Dedifferentiated amniotic fluid mesenchymal stem cell (primary cell): ENCODE measurements around the gene KCNG1.

Experiments used
- DNase-seq: peaks from one replicate; pipeline ENCODE4 v3.0.0-alpha.2; 2016; ENCODE audit errors: extremely low spot score

KCNG1 gene

DNA sequence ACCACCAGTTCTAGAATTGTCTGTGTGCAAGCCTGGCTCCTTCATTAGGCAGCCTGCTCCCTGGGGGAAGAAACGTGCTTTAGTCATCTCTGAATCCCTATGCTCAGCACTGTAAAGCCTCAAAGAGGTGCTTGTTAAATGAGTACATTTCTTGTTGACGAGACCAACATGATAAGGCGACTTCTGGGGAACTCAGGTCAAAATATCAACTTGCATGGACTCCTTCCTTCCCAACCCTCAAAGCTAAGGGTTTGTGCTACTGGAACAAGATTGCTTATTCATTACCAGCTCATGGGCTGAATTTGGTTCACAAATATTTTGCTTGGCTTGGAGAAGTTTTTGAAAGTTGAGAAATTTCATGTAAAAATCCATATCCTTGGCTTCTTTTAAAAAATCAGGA is 10.6 kb downstream of the KCNG1 start:
- DNase-seq = no peak

GRCh38 chr20:51011479-51011878 is 11.4 kb downstream of the KCNG1 start:
- DNase-seq = no peak

DNA sequence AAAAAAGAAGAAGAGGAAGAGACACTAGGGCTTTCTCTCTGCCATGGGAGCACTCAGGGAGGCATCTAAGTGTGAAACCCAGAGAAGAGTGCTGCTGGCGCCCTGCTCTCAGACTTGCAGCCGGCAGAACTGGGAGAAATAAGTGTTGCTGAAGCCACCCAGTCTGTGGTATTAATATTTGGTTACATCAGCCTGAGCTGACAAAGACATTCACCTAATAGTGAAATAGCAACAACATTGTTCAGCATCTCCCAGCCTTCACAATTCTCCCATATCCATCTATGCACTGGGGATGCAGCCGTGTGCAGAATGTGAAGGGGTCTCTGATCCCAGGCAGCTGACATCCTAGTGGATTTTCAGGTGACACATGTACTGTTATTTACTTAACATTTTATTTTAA is 12.0 kb downstream of the KCNG1 start:
- DNase-seq = no peak

- no peak for DNase-seq
These were observed 12.9 kb downstream of the KCNG1 start for GRCh38 chr20:51010043-51010365.

DNA sequence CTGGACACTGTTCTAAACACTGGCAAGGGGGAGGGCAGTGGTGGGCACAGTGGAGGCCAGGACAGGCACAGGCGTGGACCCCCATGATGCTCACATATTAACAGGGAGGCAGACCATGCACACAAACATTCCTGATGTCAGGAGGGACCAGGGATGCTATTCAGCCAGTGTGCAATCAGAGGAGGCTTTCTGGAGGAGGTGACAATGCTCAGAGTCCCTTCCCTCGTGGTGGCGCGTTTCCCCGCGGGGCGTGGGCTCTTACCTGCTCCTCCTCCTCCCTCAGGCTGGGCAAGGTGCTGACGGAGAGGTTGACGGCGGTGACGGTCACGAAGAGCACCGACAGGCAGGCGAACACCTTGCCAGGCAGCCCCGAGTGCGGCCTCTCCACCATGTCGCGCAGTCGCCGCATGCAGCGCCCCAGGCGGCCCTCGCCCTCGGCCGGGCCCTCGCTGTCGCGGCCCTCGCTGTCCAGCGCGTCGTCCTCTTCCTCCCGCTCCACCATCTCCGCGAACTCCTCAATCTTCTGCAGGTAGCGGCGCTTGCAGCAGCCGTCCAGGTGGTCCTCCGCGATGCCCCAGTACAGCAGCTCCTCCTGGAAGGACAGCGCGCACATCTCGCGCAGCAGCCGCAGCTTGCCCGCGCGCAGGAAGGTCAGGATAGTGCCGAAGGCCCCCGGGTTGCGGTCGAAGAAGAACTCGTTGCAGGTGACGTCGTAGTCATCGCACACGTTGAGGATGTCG is 13.4 kb downstream of the KCNG1 start:
- no peak for DNase-seq

- DNase-seq = no peak
These were observed 14.2 kb downstream of the KCNG1 start for GRCh38 chr20:51008718-51009117.

DNA sequence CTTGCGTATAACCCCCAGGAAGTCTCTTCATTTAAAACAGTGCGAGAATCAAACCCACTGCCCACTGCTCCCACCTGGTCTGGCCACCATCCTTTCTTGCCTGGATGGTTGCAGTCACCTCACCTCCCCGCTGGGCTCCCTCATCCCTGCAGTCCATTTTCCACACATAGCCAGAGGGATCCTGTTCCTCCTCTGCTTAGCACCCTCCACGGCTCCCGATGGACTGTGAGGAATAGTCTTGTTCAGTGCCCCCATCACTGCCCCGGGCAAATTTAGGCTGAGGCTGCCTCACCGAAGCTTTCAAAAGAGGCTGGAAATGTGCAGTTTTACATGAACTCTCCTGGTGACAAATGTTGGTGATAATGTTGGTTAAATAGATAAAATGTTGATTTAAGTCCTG is 17.7 kb downstream of the KCNG1 start:
- DNase-seq = no peak

DNA sequence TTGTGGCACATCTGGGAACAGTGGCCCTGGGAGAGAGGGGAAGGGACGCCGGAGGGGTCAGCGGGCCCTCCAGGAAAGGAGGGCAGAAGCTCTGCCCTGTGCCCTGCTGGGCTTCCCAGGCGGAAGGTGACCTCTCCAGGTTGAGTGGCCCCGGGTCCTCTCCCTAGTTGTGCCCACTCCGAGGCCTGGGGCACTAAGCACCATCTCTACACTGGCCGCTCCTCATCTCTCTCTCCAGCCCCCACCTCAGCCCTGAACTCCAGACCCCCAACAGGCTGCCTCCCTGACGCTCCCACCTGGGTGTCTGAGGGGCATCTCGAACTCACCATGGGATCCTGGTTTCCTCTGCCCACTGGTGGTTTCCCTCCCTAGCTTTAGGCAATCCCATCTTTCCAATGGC is 18.1 kb downstream of the KCNG1 start:
- DNase-seq = no peak

- no peak for DNase-seq
These were observed 18.6 kb downstream of the KCNG1 start for GRCh38 chr20:51004305-51004727.

DNA sequence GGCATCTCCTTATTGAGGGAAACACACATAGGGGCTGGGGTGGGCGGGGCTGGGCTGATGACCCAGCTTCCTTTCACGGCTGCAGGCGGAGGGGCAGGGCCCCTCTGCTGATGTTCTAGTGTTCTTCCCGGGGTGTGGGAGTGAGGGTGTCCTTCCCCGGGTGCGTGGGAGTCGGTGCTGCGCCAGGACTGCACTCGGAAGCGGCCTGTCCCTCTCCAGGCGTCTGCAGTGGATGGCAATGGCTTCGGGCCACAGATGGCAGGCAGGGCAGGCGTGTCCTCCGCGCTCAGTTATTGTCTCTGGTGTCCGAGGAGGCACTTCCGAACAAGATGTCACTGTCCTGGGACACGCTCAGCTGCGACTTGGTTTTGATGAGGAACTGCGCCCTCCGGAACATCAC is 19.2 kb downstream of the KCNG1 start:
- no peak for DNase-seq

- DNase-seq = no peak
These were observed 20.3 kb downstream of the KCNG1 start for GRCh38 chr20:51002633-51003032.

GRCh38 chr20:51001430-51002265 is 21.3 kb downstream of the KCNG1 start:
- DNase-seq = no peak

DNA sequence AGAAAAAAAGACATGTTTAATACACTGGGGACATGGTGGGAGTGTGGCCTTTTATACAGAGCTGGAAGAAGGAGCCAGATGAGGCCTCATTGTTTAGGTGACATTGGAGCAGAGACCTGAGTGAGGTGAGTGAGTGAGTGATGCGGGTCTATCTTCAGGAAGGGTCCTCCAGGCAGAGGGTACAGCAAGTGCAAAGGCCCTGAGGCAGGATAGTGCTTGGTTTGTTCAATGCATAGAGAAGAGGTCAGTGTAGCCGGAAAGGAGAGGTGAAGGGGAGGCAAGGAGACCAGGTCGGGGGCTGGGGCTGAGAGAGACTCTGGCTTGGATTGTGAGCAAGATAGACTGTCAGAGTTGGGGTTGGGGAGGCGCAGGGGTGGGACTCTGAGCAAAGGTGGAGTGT is 23.6 kb downstream of the KCNG1 start:
- DNase-seq = no peak

DNA sequence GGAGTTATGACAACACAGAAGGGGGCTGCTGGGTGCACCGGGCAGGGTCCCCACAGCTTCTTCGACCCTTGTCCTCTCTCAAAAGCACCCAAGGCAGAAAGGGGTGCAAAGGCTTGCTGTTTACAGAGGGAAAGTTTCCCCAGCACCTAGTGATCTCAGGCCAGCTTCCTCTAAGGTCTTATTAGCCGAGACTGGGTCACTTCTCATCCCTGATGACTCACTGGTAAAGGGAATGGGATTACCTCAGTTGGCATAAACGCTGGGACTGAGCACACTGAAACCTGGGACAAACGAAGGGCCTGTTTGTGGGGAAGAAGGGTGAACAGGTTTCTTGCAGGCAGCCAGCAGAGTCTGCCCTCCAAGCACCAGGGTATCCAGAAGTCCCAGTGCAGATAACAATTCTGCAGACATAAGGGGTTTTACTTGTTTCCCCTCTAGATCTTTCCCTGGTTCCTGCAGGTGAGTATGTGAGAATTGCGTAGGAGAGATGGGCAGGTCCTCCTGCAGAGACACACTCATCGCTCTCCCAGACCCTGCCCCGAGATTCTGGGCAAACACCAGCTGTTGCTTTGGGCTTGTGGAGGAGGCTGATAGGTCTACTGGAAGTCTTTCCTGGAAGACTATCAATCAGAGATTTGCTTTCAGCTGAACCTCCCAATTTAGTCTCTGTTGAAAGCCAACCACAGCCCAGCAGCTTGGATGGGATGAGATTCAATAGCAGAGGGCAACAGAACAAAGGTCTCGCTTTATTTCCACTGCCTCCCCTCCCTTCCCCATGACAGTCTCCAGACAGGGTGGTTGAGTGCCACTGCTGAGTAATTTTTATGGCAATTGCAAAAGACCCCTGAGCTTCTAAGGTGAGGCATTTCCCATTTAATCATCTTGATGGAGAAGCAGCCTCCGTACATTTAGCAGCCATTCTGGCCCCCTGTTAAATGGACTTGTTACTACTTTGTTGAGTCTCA is 25.7 kb downstream of the KCNG1 start:
- no peak for DNase-seq

DNA sequence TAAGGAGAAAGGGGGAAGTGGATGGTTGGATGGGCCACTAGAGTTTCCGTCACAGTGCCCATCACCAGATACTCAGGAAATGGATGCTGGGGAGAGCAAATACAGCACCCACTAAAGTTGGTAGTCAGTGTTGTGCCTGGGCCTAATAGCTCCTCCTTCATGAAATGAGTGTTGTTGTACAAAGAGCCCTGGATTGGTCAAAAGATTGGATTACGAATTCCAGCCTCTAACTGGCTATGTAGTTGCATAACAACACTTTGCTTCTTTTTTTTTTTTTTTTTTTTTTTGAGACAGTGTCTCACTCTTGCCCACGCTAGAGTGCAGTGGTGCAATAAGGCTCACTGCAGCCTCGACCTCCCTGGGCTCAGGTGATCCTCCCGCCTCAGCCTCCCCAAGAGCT is 27.4 kb downstream of the KCNG1 start:
- no peak for DNase-seq

DNA sequence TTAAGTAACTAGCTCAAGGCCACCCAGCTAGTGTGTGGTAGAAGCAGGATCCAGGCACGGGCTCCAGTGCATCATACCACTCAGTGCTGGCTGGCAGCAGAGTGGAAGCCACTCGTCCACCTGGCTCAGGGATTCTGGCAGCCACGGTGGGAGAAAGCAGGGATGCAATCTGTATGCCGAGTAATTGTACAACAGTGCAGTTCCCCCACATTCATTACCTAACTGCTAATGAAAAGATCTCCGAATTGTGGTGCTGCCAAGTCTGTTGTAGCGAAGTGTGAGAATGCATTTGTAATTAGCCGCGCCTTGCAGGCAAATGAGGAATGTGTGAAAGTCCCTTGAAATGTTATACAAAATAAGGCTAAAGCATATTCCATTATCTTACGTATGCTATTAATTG is 29.0 kb downstream of the KCNG1 start:
- no peak for DNase-seq

DNA sequence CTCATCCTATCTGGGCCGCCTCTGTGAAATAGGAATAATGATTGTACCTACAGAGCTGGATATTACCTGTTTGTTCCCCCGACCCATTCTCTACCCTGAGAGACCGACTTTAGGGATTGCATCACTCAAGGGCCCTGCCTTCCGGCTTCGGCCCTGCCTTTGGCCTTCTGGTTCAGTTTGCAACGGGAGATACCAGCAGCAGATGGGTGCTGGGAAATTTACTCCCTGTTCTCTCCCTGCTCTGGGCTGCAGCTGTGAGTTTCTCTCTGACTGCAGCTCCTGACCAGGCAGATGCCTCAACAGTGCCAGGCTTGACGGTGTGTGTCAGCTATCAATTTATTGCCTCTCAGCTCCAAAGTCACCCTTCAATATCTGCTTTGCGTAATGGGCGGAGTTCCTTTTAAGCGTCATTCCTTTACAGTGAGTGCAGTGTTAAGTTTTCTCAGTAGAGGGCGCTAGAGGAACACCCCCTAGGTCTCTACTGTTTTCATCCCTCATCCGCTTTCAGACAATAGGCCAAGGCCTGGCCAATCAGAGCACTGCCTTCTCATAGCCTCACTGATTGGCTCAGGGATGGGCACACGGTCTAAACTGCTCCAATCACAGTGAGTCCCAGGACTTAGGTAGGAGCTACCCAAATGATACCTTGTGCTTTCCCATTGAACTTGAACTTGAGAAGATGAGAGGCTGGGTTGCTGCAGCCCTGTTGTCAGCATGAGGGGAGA is 30.0 kb downstream of the KCNG1 start:
- peak; percentile 22 for DNase-seq

DNA sequence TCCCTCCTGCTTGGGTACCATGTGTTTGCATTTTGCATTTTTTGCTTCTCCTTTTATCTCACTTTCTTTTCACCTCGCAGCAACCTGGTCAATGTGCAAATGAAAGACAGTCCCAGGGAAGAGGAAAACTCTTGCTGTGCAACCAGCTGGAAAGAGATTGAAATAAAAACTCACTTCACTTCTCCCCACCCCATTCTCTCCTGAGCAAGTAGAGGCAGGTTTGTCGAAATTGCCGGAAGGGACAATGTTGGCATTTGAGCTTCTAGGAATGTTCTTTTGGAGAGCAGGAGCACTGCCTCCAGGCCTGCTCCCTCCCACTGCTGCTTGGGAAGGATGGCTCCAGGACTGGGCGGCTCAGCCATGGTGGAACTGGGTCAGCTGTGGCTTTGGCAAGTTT is 30.6 kb downstream of the KCNG1 start:
- no peak for DNase-seq

DNA sequence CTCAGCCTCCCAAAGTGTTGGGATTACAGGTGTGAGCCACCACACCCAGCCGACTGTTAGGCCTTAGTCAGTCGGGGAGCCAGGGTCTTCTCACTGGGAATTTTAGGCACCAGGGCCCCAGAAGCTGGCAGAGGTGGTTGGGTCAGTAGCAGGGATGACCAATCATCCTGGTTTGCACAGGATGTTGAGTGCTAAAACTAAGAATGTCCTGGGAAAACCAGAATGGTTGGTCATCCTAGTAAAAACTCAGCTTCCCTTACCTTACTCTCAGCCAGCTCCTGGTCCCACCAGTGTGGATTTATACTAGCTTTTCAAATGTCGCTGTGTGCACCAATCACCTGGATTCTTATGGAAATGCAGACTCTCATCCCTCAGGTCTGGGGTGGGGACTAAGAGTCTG is 31.8 kb downstream of the KCNG1 start:
- no peak for DNase-seq

- DNase-seq = peak; percentile 90
These were observed 35.3 kb downstream of the KCNG1 start for GRCh38 chr20:50987493-50988210.

DNA sequence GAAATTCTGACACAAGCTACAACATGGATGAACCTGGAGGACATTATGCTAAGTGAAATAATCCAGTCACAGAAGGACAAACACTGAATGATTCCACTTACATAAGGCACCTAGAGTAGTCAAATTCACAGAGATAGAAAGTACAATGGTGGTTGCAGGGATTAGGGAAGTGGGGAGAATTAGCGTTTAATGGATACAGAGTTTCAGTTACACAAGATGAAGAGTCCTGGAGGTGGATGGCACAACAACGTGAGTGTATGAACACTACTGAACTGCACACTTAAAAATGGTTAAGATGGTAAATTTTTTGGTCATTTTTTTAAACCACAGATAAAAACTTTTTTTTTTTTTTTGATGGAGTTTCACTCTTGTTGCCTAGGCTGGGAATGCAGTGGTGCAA is 39.6 kb downstream of the KCNG1 start:
- no peak for DNase-seq
